ENCODE data around the gene AQP3.
"Not testable (repeated sequence)": the region's sequence is repeated elsewhere in the genome, so short reads cannot be mapped to it uniquely, and the experiment has no call there.

AQP3 gene

DNA sequence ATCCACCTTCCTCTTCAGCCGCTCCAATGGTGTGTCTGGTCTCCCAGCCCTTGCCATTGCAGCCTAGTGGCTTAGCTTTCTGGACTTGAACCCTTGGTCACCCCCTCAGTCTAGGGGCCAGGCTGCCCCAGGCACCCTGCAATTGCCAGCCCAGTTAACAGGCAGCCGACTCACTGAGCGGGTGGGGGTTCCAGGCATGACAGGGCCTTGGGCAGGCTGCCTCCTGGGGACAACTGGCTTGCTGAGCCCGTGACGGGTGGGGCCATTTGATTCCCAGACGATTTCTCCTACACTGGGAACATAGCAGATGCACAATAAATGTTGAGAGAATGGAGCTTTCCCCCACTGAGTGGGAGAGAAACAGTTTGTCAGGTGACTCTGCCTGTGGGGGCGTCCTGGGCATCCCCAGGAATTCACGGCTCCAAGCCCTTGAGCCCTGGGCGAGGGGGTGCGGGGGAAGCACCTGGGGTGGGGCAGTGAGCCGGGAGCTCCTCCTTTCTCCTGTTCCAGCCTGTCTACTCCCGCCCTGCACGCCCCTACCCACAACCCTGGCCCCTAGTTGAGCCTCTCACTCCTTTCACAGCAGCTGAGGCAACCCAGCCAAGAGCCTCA, 32.4 kb downstream of the AQP3 start:
- DNase-seq (ENCODE audit: low read depth): no peak

DNA sequence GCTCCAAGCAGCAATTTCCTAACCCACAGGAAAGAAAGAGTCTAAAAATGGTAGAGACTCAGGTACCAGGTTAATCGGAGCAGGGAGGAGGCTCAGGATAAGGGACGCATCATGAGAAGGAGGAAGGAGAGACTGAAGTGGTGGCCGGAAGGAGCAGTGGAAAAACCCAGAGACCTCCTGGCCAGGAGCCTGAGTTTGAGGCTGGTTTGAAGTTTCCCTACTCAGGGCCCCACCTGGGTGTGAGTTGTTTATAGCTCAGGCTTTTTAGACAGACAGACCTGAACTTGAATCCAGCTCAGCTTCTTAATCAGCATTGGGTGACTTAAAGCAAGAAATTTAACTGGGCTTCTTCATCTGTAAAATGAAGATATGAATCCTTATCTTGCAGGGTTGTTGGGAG, 33.1 kb downstream of the AQP3 start:
- no peak for DNase-seq (ENCODE audit: low read depth)

DNA sequence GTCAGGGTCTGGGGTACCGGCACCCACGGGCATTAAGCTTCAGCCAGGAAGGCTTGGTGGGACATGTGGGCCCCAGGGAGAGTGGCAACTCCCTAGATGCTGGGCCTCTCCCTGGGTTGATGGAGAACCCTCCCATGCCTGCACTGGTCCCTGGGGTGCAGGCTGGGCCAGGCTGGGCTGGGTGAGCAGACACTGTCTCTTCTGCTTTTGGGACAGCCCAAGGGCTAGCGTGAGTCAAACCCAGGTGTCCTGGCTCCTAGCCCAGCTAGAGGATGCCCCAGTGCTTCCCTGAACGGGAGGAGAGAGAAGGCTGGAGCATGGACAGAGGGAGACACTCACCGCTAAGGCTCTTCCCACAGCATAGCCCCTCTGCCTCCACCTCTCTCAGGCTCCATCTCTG, 39.3 kb downstream of the AQP3 start:
- DNase-seq (ENCODE audit: low read depth): no peak

DNA sequence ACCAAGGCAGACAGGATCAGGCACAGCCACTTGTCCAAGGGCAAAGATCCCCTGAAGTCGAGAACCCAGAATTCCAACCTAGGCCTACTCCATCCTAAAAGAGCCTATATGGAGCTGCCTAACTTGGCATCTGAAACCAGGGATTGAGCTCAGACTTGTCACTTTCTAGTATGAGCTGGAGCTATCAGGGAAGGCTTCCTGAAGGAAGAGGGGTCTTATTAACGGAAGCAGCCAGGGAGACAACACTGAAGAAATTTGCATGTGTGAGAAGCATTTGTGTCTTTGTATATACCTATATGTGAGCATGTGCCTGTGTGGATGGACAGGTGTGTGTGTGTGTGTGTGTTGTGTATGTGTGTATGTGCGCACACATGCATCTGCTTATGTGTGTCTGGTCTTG, 40.3 kb downstream of the AQP3 start:
- no peak for DNase-seq (ENCODE audit: low read depth)

DNA sequence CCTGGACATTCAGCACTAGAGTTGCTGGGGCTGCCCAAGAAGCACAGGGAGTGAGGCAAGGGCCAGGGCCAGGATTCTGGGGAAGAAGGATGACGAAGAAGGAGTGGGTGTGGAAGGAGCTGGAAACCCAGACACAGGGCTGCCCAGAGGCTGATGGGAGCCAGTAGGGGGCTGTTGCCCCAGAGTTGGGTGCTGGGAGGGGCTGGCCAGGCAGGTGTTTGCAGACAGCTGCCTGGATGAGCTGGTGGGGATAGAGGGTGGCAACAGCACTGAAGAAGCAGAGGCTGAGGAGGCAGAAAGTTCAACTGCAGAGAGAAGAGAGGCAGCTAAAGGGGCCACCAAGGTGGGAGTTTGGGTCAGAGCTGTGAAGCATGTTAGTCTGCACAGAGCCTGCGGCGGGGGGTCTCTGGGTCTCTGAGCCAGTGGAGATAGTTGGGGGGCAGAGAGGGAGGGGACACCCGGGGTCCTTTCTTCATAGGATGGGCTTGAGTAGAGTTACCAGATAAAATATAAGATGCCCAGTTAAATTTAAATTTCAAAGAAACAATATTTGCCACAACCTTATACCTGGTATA, 42.5 kb downstream of the AQP3 start:
- no peak for DNase-seq (ENCODE audit: low read depth)

DNA sequence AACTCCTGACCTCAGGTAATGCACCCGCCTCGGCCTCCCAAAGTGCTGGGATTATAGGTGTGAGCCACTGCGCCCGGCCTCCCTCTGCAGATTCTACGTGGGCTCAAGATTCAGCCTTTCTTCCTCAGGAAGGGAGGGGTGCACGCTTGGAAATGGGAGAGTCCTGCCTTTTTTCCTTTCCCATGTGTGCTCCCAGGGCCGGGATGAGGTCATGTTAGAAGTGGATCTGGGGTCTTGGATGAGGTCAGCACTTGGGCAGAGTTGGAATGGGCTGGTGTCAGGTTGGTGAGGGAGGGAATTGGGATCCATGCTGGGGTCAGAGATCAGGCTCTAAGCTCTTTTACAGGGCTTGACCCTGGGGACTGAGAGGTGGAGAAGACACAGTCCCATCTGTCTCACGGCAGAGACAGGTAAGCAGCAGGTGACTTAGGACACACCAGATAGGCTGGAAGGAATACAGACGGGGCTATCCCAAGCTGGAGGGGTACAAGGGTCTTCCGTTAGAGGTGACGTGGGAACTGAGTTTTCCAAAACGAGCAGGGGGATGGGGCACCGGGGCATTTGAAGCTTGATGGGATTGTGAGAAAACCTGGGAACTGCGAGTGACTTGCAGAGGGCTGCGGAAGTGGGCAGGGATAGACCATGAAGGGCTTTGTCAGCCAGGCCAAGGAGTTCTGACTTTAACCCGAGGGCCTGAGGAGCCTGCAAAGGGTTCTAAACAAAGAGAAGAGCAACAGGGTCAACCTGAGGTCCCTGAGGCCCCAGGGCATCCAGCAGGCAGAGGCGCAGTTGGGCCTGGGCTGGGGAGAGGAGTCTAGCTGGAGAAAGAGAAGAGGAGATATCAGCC, 43.2 kb downstream of the AQP3 start:
- no peak for DNase-seq (ENCODE audit: low read depth)

DNA sequence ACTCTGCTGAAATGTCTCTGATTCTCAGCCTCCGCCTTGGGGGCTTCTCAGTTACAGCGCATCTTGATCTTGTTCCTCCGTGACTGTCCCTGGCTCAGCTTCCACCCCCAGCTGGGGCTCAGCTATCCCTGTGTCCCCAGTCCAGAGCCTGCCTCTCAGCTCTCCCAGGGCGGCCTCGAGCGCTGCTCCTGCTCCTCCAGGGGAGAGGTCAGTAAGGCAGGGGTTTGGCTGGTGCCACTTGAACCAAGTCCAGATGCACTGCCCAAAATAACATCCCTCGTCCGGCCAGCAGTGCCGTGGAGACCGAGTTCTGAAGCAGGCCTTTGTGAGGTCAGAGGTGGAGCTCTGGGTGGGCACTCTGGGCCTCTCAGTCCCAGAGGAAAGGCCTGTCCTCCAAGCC, 45.0 kb downstream of the AQP3 start, which contains the start of gene AQP7:
TSS of gene AQP7 (minus strand) at position 198 of the 400 bp plus-strand sequence. CDS start 1,306 bp downstream, outside the sequence.
- DNase-seq (ENCODE audit: low read depth): not testable (repeated sequence)

DNA sequence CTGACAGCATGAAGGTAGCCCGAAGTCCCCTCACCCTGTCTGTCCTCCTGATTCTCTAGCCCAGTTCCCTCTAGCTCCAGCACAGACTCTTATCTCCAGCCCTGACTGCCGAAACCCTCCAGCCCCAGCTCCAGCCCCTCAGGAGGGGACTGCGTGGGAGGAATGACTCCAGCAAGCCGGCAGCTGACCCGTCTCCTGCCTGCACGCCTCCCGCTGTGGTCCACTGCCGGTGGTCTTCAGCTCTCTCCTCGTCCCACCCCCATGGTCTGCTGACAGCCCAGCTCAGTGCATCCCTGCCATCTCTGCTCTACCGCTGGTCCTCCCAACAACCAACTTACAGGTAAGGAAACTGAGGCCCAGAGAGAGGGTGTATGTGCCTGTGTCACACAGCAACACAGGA, 45.6 kb downstream of the AQP3 start:
- DNase-seq (ENCODE audit: low read depth): not testable (repeated sequence)

DNA sequence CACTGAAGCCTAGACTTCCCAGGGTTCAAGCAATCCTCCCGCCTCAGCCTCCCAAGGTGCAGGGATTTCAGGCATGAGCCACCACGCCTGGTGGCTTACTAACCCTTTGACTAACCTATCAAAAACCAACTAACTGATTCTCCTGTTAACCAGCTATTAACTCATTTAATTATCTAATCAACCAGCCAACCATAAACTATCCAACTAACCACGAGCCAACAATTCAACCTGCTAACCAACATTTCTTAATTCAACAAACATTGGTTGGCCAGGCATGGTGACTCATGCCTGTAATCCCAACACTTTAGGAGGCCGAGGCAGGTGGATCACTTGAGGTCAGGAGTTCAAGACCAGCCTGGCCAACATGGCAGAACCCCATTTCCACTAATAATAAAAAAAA, 48.3 kb downstream of the AQP3 start:
- DNase-seq (ENCODE audit: low read depth): not testable (repeated sequence)

DNA sequence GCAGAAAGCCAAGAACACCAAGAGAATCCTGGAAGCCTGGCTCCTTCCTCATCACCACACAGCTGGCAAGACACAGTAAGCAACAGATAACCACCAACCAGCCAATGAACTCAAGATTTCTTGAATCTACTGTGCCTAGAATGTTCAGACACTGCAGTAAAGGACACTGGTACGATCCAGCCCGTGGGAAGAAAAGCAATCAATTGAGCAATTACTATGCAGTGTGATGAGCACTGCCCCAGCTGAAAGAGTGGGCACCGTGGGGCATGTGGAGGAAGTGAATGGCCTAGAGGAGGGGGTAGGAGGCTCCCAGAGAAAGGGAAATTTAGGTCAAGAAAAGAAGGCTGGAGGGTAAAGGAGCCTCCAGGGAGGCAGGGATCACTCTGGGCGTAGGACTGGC, 49.6 kb downstream of the AQP3 start:
- not testable (repeated sequence) for DNase-seq (ENCODE audit: low read depth)

DNA sequence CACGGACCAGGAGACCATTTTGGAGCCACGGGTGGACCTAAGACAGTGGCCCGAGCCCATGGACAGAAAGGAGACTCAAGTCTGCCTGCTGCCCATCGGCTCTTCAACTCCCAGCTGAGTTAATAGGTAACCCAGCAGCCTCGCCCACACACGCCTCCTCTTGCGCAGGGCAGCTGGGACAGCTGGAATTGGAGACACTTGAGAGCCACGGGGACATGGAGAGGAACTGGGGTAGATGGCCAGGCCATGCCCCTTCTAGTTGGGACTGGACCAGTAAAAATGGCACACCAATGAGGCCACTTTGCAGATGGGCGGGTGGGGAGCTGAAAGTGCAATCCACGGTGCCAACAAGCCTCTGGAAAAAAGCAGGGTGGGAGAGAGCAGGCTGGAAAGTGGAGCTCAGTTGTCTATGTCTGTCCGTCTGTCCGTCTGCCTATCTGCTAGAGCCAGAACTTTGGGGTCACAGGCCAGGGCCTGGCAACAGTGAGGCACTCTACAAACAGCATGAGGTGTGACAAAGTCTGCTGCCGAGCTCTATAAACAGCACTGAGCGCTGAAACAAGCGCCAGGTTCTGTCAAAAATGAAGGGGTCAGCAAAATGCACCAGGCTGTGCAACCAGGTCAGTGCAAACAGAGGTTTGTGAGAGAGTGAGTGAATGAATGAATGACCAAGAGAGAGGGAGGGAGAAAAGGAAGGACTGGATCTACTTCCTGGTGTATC, 52.1 kb downstream of the AQP3 start:
- DNase-seq (ENCODE audit: low read depth): not testable (repeated sequence)

DNA sequence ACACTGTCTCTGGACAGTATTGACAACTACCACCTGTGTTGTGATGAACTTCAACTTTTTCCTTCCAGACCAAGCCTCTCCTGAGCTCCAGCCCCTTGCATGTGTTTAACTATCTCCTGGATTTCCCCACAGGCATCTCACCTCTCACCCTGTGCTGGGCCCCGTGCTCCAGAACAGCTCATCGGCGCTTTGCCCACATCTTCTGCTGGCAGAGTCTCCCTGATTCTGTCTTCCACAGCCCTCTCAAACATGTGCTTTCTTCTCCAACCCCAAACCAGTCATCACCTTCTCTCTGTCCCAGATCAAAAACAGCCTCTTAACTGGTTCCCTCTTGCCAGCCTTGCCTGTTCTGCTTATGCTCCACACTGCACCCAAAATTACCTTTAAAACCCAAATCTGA, 53.4 kb downstream of the AQP3 start:
- not testable (repeated sequence) for DNase-seq (ENCODE audit: low read depth)

DNA sequence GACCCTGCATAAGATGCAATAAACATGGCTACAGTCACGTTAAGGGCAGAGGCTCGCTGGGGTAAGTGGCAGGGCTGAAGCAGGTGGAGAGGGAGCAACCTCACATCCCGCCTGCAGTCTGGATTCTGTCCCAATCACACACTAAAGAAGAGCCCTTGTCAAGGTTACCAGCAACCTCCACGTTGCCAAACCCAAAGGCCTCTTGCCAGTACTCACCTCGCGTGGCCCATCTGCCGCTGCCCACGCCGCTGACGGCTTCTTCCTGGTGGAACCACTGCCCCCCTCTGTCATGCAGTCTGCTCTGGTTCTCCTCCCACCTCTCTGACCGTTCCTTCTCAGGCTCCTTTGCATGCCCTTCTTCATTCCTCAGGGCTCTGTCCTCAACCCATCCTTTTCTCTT, 53.8 kb downstream of the AQP3 start:
- no peak for DNase-seq (ENCODE audit: low read depth)

DNA sequence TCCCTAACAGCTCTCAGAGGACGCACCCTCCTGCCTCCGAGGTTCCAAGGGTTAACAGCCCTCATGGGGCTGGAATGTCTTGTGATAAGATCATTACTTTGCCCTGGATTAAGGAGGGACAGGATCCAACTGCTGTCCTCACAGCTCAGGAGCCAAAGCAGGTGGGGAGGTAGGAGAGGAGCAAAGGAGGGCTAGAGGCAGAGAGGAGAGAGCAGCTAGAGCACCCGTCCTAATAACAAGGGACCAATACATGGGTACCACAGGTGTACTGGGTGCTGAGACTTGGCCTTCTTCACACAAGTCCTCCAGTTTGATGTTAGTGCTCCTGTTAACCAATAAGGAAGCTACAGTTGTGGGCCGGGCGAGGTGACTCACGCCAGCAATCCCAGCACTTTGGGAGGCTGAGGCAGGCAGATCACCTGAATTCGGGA, 54.8 kb downstream of the AQP3 start:
- not testable (repeated sequence) for DNase-seq (ENCODE audit: low read depth)

Measured in activated T-cell treated with anti-CD3 and anti-CD28 coated beads for 1 hour (primary cell).